HG03565 (cell line): ENCODE results near the gene SOX6.

Experiments used
- ATAC-seq: cut with Tn5 transposase; IDR thresholded peaks from one replicate; pipeline ENCODE4 v1.9.1; 2021; ENCODE audit warnings: mild to moderate bottlenecking, moderate library complexity; ENCODE audit not compliant: unreplicated experiment

SOX6 gene

GRCh38 chr11:16194566-16194965 lies 161.8 kb downstream of the SOX6 start:
- no peak for ATAC-seq

- ATAC-seq: no peak
These were observed 162.4 kb downstream of the SOX6 start for GRCh38 chr11:16193897-16194381.

DNA sequence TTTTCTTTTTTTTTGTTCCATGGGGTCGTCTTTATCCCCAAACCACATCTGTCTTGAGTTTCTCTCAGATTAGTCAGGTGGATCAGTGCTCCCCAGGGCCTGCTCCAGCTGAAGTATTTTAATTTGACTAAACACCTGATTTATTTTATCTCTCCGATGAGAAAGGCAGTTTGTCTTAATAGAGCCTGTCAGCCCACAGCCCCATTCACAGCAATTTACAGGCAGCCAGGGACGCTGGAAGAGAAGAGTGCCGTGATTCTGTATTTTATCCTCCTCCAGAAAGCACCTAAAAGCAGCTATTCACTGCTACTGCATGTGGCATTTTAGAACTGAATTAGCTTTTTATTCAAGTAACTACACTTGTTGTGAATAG lies 164.5 kb downstream of the SOX6 start:
- ATAC-seq: no peak

DNA sequence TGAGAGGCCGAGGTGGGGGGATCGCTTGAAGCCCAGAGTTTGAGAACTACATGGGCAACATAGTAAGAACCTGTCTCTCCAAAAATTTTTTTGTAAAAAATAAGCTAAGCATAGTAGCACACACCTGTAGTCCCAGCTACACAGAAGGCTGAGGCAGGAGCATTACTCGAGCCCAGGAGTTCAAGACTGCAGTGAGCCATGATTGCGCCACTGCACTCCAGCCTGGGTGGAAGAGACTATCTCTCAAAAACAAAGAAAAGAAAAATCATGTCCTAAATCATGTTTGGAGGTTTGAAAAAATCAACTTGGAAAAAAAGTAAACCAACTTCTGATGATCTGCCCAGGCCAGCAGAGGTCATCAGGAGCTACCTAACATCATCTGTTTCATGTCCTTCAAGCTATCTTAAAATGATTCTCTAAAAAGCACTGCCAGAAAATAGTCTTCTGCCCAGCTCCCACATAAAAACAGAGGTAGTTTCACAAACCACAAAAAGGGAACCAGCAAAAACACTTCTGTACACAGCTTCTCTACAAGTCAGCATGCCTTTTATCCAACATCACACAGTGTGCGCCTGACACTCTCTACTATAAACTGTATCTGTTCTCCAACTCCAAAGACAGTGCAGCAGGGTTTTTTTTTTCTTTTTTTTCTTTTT lies 165.0 kb downstream of the SOX6 start:
- peak; percentile 32 for ATAC-seq

DNA sequence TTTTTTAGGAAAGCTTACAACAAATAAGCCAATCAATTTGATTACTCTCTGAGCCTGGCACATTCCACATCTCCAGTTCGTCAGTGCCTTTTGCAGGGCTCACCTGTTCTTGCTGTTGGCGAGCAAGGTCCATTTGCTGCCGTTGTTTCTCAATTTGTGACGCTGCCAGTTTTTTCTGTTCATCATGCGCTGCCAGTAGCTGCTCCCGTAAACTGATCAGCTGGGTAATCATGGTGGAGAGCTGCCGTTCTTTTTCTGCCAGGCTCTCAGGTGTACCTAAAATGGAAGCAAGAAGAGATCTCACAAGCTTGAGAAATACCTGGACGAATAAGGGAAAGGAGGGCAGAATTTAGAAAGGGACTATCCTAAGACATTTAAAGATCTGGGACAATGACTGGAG lies 169.7 kb downstream of the SOX6 start:
- no peak for ATAC-seq

DNA sequence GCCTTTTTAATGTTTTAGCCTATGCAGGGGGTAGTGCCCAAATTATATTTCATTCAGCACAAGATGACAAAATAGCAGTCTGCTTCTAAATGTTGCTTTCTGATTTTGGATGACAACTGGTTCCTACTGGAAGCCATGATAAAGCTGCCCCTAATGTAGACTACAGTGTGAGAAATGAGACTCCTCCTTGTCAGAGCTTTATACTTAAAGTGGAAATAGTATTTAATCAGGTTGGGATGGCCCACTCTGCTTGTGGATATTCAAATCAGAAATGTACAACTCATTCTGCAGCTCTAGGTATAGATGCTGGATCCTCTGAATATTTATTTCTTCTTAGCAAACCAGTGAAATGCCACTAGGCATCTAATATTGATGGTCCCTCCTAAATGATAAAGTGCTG lies 171.3 kb downstream of the SOX6 start:
- ATAC-seq: no peak

- ATAC-seq: no peak
These were observed 171.8 kb downstream of the SOX6 start for GRCh38 chr11:16184588-16184987.

DNA sequence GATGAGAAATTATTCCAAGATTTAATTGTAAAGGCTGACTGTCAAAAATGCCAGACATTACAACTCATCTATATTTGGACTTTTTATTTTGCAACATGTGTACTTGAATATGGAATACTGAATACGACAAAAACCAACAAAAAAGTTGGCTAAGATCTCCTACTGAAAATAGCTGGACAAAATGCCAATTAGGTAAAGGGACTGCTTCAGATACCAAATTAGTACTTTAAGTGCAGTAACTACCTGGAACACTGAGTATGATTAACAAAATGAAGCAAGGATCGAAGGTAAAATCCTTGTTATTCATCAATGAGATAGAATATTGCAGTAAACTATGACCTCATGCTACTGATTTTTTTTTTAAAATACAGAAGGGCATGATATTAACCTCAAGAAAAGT lies 173.8 kb downstream of the SOX6 start:
- ATAC-seq: no peak

GRCh38 chr11:16180868-16181267 lies 175.5 kb downstream of the SOX6 start:
- ATAC-seq: no peak

DNA sequence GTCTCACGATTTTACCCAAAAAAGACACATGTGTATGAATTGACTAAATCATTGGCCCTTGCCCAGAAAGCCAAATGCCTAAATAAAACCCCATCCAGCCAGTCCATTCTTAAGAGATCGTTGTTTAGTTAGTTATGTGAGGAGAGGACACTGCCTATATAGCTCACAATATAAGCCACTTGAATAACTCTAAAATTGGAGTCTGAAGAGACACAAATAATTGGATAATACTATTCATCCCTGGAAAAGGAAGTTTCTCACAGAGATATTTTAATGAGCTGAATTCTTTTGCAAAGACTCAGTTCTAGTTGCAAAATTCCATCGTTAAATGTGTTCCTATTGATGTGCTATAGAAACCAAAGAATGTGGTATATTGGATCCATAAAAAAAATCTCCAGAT lies 176.7 kb downstream of the SOX6 start:
- no peak for ATAC-seq

- ATAC-seq: no peak
These were observed 178.1 kb downstream of the SOX6 start for GRCh38 chr11:16178273-16178672.

- no peak for ATAC-seq
These were observed 178.7 kb downstream of the SOX6 start for GRCh38 chr11:16177688-16178087.

- no peak for ATAC-seq
These were observed 182.5 kb downstream of the SOX6 start for GRCh38 chr11:16173798-16174197.

DNA sequence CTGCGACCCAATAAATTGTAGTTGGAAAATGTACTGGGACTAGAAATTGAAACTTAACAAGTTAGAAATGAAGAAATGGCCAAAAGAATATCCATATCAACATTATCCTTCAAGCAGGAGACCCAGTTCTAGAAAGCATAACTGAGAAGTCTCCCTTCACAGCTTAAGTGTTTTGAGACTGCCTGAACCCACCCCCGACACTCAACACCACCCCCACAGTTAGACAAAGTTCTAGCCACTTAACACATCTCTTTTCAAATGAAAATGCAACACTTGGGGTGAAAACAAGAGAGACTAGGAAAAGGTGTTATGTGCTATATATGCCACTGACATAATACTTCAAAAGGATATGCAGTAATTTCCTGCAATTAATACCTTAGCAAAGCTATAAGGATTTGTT lies 184.5 kb downstream of the SOX6 start:
- ATAC-seq: no peak

DNA sequence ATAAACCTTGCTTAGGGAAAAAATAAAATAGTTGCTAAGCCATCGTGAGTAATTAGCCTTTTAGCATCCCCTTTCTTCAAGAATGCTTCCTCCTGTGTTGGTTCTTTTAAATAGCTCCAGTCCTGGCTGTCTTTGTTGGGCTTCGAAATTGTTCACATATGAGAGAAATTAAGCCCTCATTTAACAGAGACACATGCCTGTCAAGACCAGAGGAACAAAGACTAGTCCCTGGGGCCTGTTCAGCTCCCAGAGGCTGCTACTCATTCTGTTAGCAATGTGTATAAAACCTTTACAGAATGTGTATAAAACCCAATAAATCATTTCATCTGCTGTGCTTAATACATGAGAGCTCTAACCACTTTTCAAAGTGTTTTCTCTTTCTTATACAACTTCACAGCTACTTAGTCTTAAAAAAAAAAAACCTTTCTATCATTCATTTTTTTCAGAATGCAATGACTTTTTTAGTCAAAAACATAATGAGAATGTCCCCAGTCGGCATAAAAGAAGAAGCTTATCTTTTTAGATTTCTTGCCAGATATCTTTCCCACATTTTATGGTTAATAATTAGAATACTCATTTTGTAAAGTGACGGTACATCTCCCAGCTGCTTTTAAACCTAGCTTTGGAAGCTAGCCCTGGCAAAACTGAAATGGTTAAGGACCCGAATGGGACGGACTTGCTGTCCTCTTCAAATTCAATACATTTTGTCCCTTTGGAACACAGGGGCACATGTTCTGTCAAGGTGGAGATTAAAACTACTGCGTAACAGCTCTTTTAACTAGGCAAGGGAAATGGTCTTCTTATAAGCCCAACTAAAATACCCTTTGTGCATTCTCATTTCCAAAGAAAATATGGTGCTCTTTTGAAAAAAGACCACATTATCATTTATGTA lies 186.1 kb downstream of the SOX6 start:
- ATAC-seq: no peak

DNA sequence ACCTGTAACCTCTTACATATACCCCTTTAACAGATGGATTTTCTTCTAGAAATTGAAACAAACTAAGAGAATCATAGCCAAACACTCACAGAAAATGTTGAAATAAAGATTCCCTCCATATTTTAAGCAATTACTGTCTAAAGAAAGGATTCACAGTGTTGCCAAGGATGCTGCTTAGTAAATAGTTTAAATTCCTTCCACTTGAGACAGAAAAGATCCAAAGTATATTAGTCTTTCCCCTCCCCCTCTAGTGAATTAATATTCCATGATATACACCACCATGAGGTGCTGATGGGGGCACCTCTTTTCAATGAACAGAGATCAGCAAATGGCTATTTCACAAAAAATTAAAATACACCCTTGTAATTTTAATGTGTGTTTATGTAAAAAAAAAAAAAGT lies 186.8 kb downstream of the SOX6 start:
- ATAC-seq: no peak

- ATAC-seq: no peak
These were observed 188.4 kb downstream of the SOX6 start for GRCh38 chr11:16167706-16168487.

- no peak for ATAC-seq
These were observed 189.8 kb downstream of the SOX6 start for GRCh38 chr11:16166571-16166970.

DNA sequence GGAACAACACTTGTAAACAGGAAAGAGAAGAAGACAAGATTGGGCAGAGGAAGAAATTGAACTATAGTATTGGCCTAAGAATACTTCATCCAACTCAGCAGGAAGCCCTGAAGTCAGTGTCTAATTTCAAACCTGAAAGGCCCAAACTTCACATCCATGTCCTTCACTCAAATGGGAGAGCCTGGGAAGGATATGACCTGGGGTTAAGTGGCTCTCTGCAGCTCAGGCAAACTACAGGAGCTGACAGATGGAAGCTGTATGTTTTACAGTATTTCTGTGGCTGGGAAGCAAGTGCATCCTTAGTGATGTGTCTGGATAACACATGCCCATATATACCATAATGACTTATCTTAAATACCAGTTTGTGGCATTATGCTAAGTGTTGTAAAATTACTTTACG lies 196.2 kb downstream of the SOX6 start:
- no peak for ATAC-seq

- ATAC-seq: no peak
These were observed 197.8 kb downstream of the SOX6 start for GRCh38 chr11:16158426-16158994.

GRCh38 chr11:16157327-16157726 lies 199.0 kb downstream of the SOX6 start:
- ATAC-seq: no peak
